ENCODE data around the gene ANTXR1.

Gene ANTXR1

GRCh38 chr2:69297216-69297615 is 284.2 kb downstream of the ANTXR1 start:
- TF ChIP-seq CTCF (conservative IDR thresholded peaks at IDR 0.05): no peak
- no peak for TF ChIP-seq ZFX (IDR thresholded peaks at IDR 0.05)
- H3K27ac ChIP-seq: no peak overlapping the region

- H3K27ac ChIP-seq: no peak overlapping the region
- TF ChIP-seq CTCF (conservative IDR thresholded peaks at IDR 0.05): no peak
- no peak for TF ChIP-seq ZFX (IDR thresholded peaks at IDR 0.05)
These were observed 285.3 kb downstream of the ANTXR1 start for GRCh38 chr2:69298261-69298660.

GRCh38 chr2:69298862-69299261 is 285.9 kb downstream of the ANTXR1 start:
- TF ChIP-seq ZFX (IDR thresholded peaks at IDR 0.05): no peak
- no peak for TF ChIP-seq CTCF (conservative IDR thresholded peaks at IDR 0.05)
- H3K27ac ChIP-seq: no peak overlapping the region

All from C4-2B (cell line).